HUES64 (cell line): Measurements from ENCODE around the gene GIGYF2.

Source experiments
- H3K27ac ChIP-seq: 2 replicates; pipeline ENCODE4 v1.7.0; 2013; ENCODE audit warnings: low read depth, low read length, inconsistent platforms
- H3K27me3 ChIP-seq: 2 replicates; pipeline ENCODE4 v1.6.1; 2013; ENCODE audit warnings: mild to moderate bottlenecking, low read length; ENCODE audit not compliant: insufficient read depth
- H3K36me3 ChIP-seq: 2 replicates; pipeline ENCODE4 v1.6.1; 2013; ENCODE audit warnings: mild to moderate bottlenecking, low read length; ENCODE audit not compliant: insufficient read depth
- H3K4me1 ChIP-seq: 2 replicates; pipeline ENCODE4 v1.6.1; 2013; ENCODE audit warnings: mild to moderate bottlenecking, low read length, moderate library complexity; ENCODE audit not compliant: insufficient read depth
- H3K4me3 ChIP-seq: 2 replicates; pipeline ENCODE4 v1.5.1; 2013; ENCODE audit warnings: mild to moderate bottlenecking, low read length, moderate library complexity
- H3K9ac ChIP-seq: 2 replicates; pipeline ENCODE4 v1.6.1; 2013; ENCODE audit warnings: mild to moderate bottlenecking, low read depth, low read length
- H3K9me3 ChIP-seq: 2 replicates; pipeline ENCODE4 v1.6.1; 2013; ENCODE audit warnings: low read depth, low read length; ENCODE audit not compliant: insufficient read depth
- WGBS: fragments of 150-250, 120-280 bp; methylation state at CpG from one replicate; pipeline ENCODE4 v1.1.7; 2013; ENCODE audit warnings: missing lambda C conversion rate; 5-methylcytosine and 5-hydroxymethylcytosine counted together

Gene GIGYF2

GRCh38 chr2:232890536-232890895 is 193.4 kb downstream of the GIGYF2 start:
- Histone ChIP-seq H3K9ac (no peak overlapping the region), H3K4me3 (0 out of 2 replicates have a peak overlapping the region, but pooled peaks have one; percentile 12), H3K27ac (no peak overlapping the region), H3K4me1 (peaks cover 9% of the 10 kb centered on the region; the same call in 1 of the 2 replicates), H3K9me3 (no peaks in the 10 kb centered on the region), H3K36me3 (no peaks in the 10 kb centered on the region), H3K27me3 (no peaks in the 10 kb centered on the region)
- WGBS: 81% methylated on average over 11 of the region's 11 CpGs

GRCh38 chr2:232890896-232891601 is 193.9 kb downstream of the GIGYF2 start:
- no peak overlapping the region for H3K27ac ChIP-seq
- H3K9ac ChIP-seq: no peak overlapping the region
- H3K9me3 ChIP-seq: no peaks in the 10 kb centered on the region
- no peaks in the 10 kb centered on the region for H3K36me3 ChIP-seq
- H3K4me3 ChIP-seq: peak overlapping the region; percentile 12; the same call in 1 of the 2 replicates
- H3K27me3 ChIP-seq: no peaks in the 10 kb centered on the region
- WGBS: 39% methylated on average over 23 of the region's 23 CpGs
- H3K4me1 ChIP-seq: peaks cover 9% of the 10 kb centered on the region; the same call in 1 of the 2 replicates

DNA sequence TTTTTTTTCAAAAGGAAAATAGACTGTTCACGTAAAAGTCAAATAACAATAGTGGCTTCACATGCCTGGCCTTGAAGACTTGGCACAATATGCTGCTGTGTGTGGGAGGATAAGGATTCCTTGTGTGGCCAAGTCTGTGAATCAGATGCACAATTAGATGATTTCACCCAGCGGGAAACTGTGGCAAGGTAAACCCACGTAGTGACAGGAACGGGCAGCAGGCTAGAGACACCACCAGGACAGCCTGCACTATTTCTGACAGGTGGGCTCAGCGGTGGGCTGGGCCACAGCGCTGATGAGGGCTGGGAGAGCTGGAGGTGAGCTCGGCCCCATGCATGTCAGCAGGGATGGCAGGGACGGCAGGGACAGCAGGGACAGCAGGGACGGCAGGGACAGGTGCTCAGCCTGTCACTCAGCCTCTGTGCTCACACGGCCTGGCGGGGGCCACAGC is 194.5 kb downstream of the GIGYF2 start:
- H3K27me3 ChIP-seq: no peaks in the 10 kb centered on the region

GRCh38 chr2:232892221-232892620 is 195.1 kb downstream of the GIGYF2 start:
- H3K9me3 ChIP-seq: no peaks in the 10 kb centered on the region
- 88% methylated on average over 13 of the region's 13 CpGs for WGBS

More for the DNA sequence above, 194.5 kb downstream of the GIGYF2 start:
- no peak overlapping the region for H3K4me3 ChIP-seq
- no peak overlapping the region for H3K9ac ChIP-seq
- WGBS: 87% methylated on average over 11 of the region's 11 CpGs
- H3K27ac ChIP-seq: no peak overlapping the region
- H3K36me3 ChIP-seq: no peaks in the 10 kb centered on the region
- peaks cover 9% of the 10 kb centered on the region; the same call in 1 of the 2 replicates for H3K4me1 ChIP-seq
- H3K9me3 ChIP-seq: no peaks in the 10 kb centered on the region

DNA sequence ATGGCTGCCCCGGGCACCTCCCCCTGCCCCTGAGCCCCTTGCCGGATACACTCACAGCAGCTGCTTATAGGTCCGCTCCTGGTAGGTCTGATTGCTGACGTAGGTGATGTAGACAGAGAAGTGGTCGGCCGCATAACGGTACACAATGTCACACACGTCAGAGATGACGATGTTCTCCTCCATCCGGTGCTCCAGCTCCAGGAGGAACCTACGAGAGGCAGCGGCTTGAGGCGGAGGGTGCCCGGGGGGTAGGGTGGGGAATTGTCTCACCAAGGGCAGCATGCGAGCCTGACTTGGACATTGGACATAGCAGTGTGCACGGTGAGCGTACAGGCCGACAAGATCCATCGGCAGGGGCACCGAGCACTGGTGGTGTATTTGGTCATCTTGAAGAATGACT is 195.7 kb downstream of the GIGYF2 start:
- H3K9me3 ChIP-seq: no peaks in the 10 kb centered on the region
- H3K4me3 ChIP-seq: no peak overlapping the region
- H3K4me1 ChIP-seq: peaks cover 9% of the 10 kb centered on the region; the same call in 1 of the 2 replicates
- H3K9ac ChIP-seq: no peak overlapping the region
- H3K36me3 ChIP-seq: no peaks in the 10 kb centered on the region
- no peak overlapping the region for H3K27ac ChIP-seq
- no peaks in the 10 kb centered on the region for H3K27me3 ChIP-seq
- WGBS: 97% methylated on average over 20 of the region's 20 CpGs

More at GRCh38 chr2:232892221-232892620, 195.1 kb downstream of the GIGYF2 start:
- Histone ChIP-seq H3K4me3 (no peak overlapping the region), H3K9ac (no peak overlapping the region), H3K4me1 (peaks cover 9% of the 10 kb centered on the region; the same call in 1 of the 2 replicates), H3K36me3 (no peaks in the 10 kb centered on the region), H3K27me3 (no peaks in the 10 kb centered on the region), H3K27ac (no peak overlapping the region)

DNA sequence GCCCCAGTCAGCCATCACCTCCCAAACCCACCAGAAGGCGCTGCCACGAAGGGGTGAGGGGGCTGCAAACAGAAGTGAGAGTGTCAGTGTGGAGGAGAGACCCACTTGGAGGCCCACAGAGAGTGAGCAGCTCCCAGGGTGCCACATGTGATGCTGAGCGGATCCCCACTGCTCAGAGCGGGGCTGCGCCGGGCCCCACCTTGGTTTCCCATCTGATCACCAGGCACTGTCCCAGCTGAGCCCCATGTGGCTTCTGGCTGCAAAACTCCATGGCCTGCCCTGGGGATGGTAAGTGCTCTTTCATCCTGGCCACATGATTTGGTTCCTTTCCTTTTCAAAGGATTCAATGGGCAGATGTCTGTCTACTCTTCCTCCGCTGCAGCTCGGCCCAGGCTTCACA is 196.7 kb downstream of the GIGYF2 start:
- Histone ChIP-seq H3K27me3 (peaks cover 4% of the 10 kb centered on the region; the same call in 1 of the 2 replicates), H3K4me1 (peaks cover 9% of the 10 kb centered on the region; the same call in 1 of the 2 replicates), H3K27ac (no peak overlapping the region), H3K36me3 (no peaks in the 10 kb centered on the region), H3K4me3 (no peak overlapping the region), H3K9me3 (no peaks in the 10 kb centered on the region), H3K9ac (no peak overlapping the region)
- WGBS: 95% methylated on average over 8 of the region's 8 CpGs

GRCh38 chr2:232894251-232894650 is 197.1 kb downstream of the GIGYF2 start:
- Histone ChIP-seq H3K4me3 (no peak overlapping the region), H3K9me3 (no peaks in the 10 kb centered on the region), H3K4me1 (peaks cover 9% of the 10 kb centered on the region; the same call in 1 of the 2 replicates), H3K9ac (no peak overlapping the region), H3K27ac (no peak overlapping the region), H3K36me3 (no peaks in the 10 kb centered on the region), H3K27me3 (peaks cover 5% of the 10 kb centered on the region; the same call in 1 of the 2 replicates)
- WGBS: 94% methylated on average over 9 of the region's 9 CpGs

DNA sequence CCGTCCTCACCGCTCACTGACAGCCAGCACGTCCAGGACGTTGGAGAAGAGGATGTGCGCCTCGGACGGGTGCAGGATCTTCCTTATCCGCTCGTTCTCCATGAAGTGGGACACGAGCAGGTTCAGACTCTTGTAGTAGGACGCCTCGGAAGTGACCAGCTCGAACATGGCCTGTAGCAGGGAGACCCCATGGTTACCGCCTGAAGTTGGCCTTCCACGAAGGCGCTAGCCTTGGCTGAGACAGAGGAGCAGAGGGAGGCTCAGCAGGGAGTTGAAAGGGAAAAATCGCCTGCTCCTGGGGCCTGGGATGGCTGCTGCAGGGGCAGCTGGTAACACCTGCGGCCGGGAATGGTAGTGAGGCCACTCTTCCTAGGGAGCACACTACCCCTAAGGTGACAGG is 197.6 kb downstream of the GIGYF2 start:
- Histone ChIP-seq H3K36me3 (no peaks in the 10 kb centered on the region), H3K27ac (no peak overlapping the region), H3K27me3 (peaks cover 5% of the 10 kb centered on the region; the same call in 1 of the 2 replicates), H3K4me3 (no peak overlapping the region), H3K9me3 (no peaks in the 10 kb centered on the region), H3K9ac (no peak overlapping the region), H3K4me1 (peaks cover 9% of the 10 kb centered on the region; the same call in 1 of the 2 replicates)
- WGBS: 90% methylated on average over 19 of the region's 19 CpGs

DNA sequence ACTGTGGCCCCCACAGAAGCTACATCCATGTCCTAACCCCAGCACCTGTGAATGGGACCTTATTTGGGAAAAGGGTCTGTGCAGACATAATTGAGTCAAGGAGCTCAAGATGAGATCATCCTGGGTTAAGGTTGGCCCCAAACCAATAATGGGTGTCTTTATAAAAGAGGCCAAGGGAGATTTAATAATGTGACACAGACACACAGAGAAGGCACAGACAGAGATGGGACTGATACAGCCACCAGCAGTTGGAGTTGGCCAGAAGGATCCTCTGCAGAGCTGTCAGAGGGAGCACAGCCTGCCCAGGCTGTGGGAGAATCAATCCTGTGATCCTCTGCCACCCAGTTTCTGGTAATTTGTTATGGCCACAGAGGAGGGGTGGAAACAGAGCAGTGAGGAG is 199.0 kb downstream of the GIGYF2 start:
- Histone ChIP-seq H3K36me3 (no peaks in the 10 kb centered on the region), H3K27me3 (peaks cover 14% of the 10 kb centered on the region), H3K27ac (no peak overlapping the region), H3K4me3 (no peak overlapping the region), H3K9me3 (no peaks in the 10 kb centered on the region), H3K4me1 (peaks cover 7% of the 10 kb centered on the region), H3K9ac (no peak overlapping the region)

DNA sequence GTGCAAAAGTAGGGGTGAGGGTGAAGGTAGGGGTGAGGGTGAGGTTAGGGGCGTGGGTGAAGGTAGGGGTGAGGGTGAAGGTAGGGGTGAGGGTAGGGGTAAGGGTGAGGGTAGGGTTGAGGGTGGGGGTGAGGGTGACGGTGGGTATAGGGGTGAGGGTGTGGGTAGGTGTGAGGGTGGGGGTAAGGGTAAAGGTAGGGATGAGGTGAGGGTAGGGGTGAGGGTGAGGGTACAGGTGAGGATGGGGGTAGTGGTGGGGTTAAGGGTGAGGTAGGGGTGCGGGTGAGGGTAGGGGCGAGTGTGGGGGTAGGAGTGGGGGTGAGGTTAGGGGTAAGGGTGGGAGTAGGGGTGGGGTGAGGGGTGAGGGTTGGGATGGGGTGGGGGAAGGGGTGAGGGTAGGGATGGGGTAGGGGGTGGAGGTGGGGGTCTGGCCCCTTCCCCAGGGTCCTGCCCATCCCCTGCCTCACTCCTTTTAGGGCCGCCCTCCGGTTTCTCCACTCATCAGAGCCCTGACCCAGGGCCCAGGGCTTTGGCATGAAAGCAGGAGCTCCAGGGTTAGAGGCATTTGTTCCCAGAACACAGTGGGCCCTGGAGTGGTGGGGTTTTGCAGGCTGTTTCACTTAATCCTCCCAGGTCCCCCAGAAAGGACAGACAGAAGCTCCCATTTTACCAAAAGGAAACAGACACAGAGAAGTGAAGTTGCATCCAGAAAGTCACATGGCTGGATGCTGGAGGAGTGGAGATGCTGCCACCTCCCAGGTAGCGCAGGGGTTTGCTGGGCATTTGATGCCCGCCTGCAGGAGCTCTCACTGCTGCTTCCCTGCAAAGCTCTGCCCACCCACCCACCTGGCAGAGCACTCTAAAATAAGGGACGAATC is 199.8 kb downstream of the GIGYF2 start:
- no peak overlapping the region for H3K27ac ChIP-seq
- no peak overlapping the region for H3K4me3 ChIP-seq
- no peak overlapping the region for H3K9ac ChIP-seq
- no peaks in the 10 kb centered on the region for H3K36me3 ChIP-seq
- WGBS: 95% methylated on average over 8 of the region's 9 CpGs
- no peaks in the 10 kb centered on the region for H3K9me3 ChIP-seq
- peaks cover 10% of the 10 kb centered on the region for H3K4me1 ChIP-seq
- peaks cover 23% of the 10 kb centered on the region for H3K27me3 ChIP-seq
